GM12878 (cell line): ENCODE data around the gene DGKK. TPM values are rescaled to one million over a fixed set of nuclear protein-coding genes. Genes with fewer than 3 reads are reported as not detected.

Source experiments
- ATAC-seq: fragments of 200-7000 bp; cut with Tn5 transposase; 3 replicates; pipeline ENCODE4 v1.9.1; 2020; ENCODE audit warnings: mild to moderate bottlenecking, moderate library complexity
- BruUV-seq: library from RNA; stranded (reverse); fragments of 400-500 nt; replicated peaks from 2 replicates; lab custom pipeline; 2021; lab: Mats Ljungman, UMichigan
- CTCF ChIA-PET: fragments of 300-600 bp; sonication (Branson Sonifier 250); formaldehyde crosslinking; extraction: SDS; loops from one replicate; lab custom pipeline; 2021; ENCODE audit warnings: inconsistent platforms; lab: Yijun Ruan, JAX
- POLR2A ChIA-PET: fragments of 350-600 bp; formaldehyde crosslinking; extraction: SDS; loops from one replicate; lab custom pipeline; 2021; ENCODE audit warnings: inconsistent platforms; lab: Charles Lee
- RAD21 ChIA-PET: fragments of 300-600 bp; sonication (Branson Sonifier 250); formaldehyde crosslinking; loops from one replicate; lab custom pipeline; 2023; ENCODE audit warnings: antibody characterized with exemption; ENCODE audit not compliant: unreplicated experiment; lab: Charles Lee
- SMC1A ChIA-PET: fragments of 300-600 bp; sonication (Branson Sonifier 250); formaldehyde crosslinking; loops from one replicate; lab custom pipeline; 2023; ENCODE audit not compliant: unreplicated experiment, uncharacterized antibody; lab: Charles Lee
- DNase-seq: peaks from one replicate; pipeline ENCODE4 v3.0.0-alpha.2; 2011; ENCODE audit warnings: low read depth, low spot score
- FAIRE-seq: peaks from 3 replicates; lab custom pipeline; 2011; peaks lifted over from hg19 to GRCh38; lab: Jason Lieb, UNC
- H2AFZ ChIP-seq: 2 replicates; pipeline ENCODE4 v1.6.0; 2011; ENCODE audit warnings: low read depth, low read length, control low read depth; ENCODE audit not compliant: control insufficient read depth
- H3K27ac ChIP-seq: 2 replicates; pipeline ENCODE4 v1.5.1; 2011; ENCODE audit warnings: control low read depth; ENCODE audit not compliant: control insufficient read depth, insufficient read depth
- H3K27me3 ChIP-seq, 2 experiments: replicated peaks in 1 of 2; 2 replicates each; pipeline versions ENCODE4 v1.6.0 to v1.6.1; 2011; ENCODE audit warnings: low read length in 1 of 2; ENCODE audit not compliant: control insufficient read depth in 2 of 2, insufficient read depth in 2 of 2
- H3K36me3 ChIP-seq, 2 experiments: 2 replicates each; pipeline ENCODE4 v1.5.1; 2011; ENCODE audit warnings: low read length in 1 of 2; ENCODE audit not compliant: control insufficient read depth in 2 of 2, insufficient read depth in 2 of 2
- H3K4me1 ChIP-seq: 2 replicates; pipeline ENCODE4 v1.6.1; 2011; ENCODE audit warnings: mild to moderate bottlenecking, low read length, moderate library complexity, mixed read lengths; ENCODE audit not compliant: control insufficient read depth, insufficient read depth
- H3K4me2 ChIP-seq: 2 replicates; pipeline ENCODE4 v1.6.0; 2011; ENCODE audit warnings: control low read depth; ENCODE audit not compliant: control insufficient read depth, insufficient read depth
- H3K4me3 ChIP-seq: fragments of 200-600 bp; sonication (generic); 2 replicates; pipeline ENCODE4 v1.5.1; 2016
- H3K79me2 ChIP-seq: 2 replicates; pipeline ENCODE4 v1.6.0; 2011; ENCODE audit warnings: low read length; ENCODE audit not compliant: control insufficient read depth, insufficient read depth
- H3K9ac ChIP-seq: 2 replicates; pipeline ENCODE4 v1.8.0; 2011; ENCODE audit warnings: low read length, control low read depth, mixed read lengths; ENCODE audit not compliant: control insufficient read depth, insufficient read depth
- H3K9me3 ChIP-seq: replicated peaks from 3 replicates; pipeline ENCODE4 v1.5.1; 2011; ENCODE audit warnings: mild to moderate bottlenecking, low read length; ENCODE audit not compliant: control insufficient read depth, insufficient read depth
- H4K20me1 ChIP-seq: 2 replicates; pipeline ENCODE4 v1.6.0; 2011; ENCODE audit not compliant: control insufficient read depth, insufficient read depth
- ASH2L ChIP-seq: fragments of 300-600, 200-600 bp; sonication (generic); IDR thresholded peaks from 2 replicates; pipeline ENCODE4 v1.6.1; 2017; ENCODE audit warnings: low read depth, mild to moderate bottlenecking, borderline replicate concordance
- CHD2 ChIP-seq: IDR thresholded peaks from 2 replicates; pipeline ENCODE4 v1.6.1; 2011; ENCODE audit warnings: low read depth, low read length, improper control_type of control experiment, borderline replicate concordance
- IKZF1 ChIP-seq: fragments of 450-650 bp; conservative IDR thresholded peaks from 2 replicates; pipeline ENCODE4 v1.6.1; 2017; ENCODE audit warnings: antibody characterized with exemption, mild to moderate bottlenecking
- MYC ChIP-seq: IDR thresholded peaks from 2 replicates; pipeline ENCODE4 v1.6.1; 2011; ENCODE audit warnings: mild to moderate bottlenecking, low read length, moderate library complexity, inconsistent platforms; ENCODE audit not compliant: insufficient read depth, insufficient replicate concordance, insufficient read length, severe bottlenecking
- NFYA ChIP-seq: IDR thresholded peaks from 2 replicates; pipeline ENCODE4 v1.6.1; 2011; ENCODE audit warnings: low read depth, mild to moderate bottlenecking, low read length, improper control_type of control experiment, borderline replicate concordance
- NFYB ChIP-seq: IDR thresholded peaks from 2 replicates; pipeline ENCODE4 v1.6.1; 2011; ENCODE audit warnings: low read depth, mild to moderate bottlenecking, low read length, improper control_type of control experiment, moderate library complexity; ENCODE audit not compliant: insufficient read depth
- PAX5 ChIP-seq: IDR thresholded peaks from 2 replicates; pipeline ENCODE4 v1.6.1; 2011; ENCODE audit warnings: low read depth, low read length, borderline replicate concordance
- SIX5 ChIP-seq: IDR thresholded peaks from 2 replicates; pipeline ENCODE4 v1.6.1; 2011; ENCODE audit warnings: mild to moderate bottlenecking, low read depth, low read length, moderate library complexity; ENCODE audit not compliant: severe bottlenecking
- TCF12 ChIP-seq: IDR thresholded peaks from 2 replicates; pipeline ENCODE4 v1.6.1; 2011; ENCODE audit warnings: low read depth, mild to moderate bottlenecking, low read length
- TCF7 ChIP-seq: IDR thresholded peaks from 2 replicates; pipeline ENCODE4 v1.6.1; 2014; ENCODE audit warnings: antibody characterized with exemption, borderline replicate concordance
- ZNF274 ChIP-seq: IDR thresholded peaks from one replicate; pipeline ENCODE4 v1.8.0; 2011; ENCODE audit not compliant: insufficient read length, insufficient read depth
- WGBS: methylation state at CpG from one replicate; pipeline ENCODE4 v1.1.6; 2016; ENCODE audit warnings: low lambda C conversion rate; ENCODE audit not compliant: insufficient replicate concordance, insufficient coverage; ENCODE audit errors: missing lambda C conversion rate; 5-methylcytosine and 5-hydroxymethylcytosine counted together
- in situ Hi-C: fragments of 300-500 bp; cut with MboI; formaldehyde crosslinking; loops from 9 replicates; pipeline ENCODE4 v1.14.3; 2018; ENCODE audit warnings: mixed read lengths
- intact Hi-C: fragments of 100-400 bp; cut with micrococcal nuclease; formaldehyde crosslinking; loops from one replicate; pipeline ENCODE4 v1.14.2; 2022; ENCODE audit not compliant: unreplicated experiment
- polyA plus RNA-seq, 11 experiments: library from polyadenylated mRNA; depleted of rRNA in 4 of 11; unstranded in 6 of 11; stranded (reverse) in 5 of 11; fragments of >200 nt; fragmentation: Nextera tagmentation in 4 of 11; fragmentation: Illumina TruSeq in 1 of 11; extraction: Ambion mirVana in 4 of 11; extraction: Trizol in 1 of 11; gene quantifications; 1 replicate in 1 of 11; 2 replicates in 10 of 11; pipeline versions ENCODE4 v1.2.1 to v1.2.3, GENCODE V29; 2011 to 2016; ENCODE audit warnings: inconsistent platforms in 2 of 11, missing spikeins in 2 of 11, low read depth in 1 of 11
- total RNA-seq, 4 experiments: library from RNA; depleted of rRNA in 3 of 4; stranded (reverse); fragments of >200 nt in 3 of 4; fragmentation: Illumina TruSeq in 1 of 4; extraction: Trizol in 1 of 4; gene quantifications; 2 replicates each; pipeline versions ENCODE4 v1.2.1 to v1.2.3, GENCODE V29; 2013 to 2021
- TF ChIP-seq, protein P1 (sequence below): IDR thresholded peaks from 2 replicates; pipeline ENCODE4 v1.6.1; 2012; ENCODE audit warnings: low read depth, low read length, improper control_type of control experiment
- TF ChIP-seq, protein P2 (sequence below): IDR thresholded peaks from 2 replicates; pipeline ENCODE4 v1.6.1; 2011; ENCODE audit warnings: low read depth, low read length, improper control_type of control experiment, borderline replicate concordance
- TF ChIP-seq, protein P3 (sequence below): fragments of 450-650 bp; IDR thresholded peaks from 2 replicates; pipeline ENCODE4 v1.6.1; 2017; ENCODE audit warnings: low read depth, mild to moderate bottlenecking, moderate library complexity
- TF ChIP-seq, protein P4 (sequence below): fragments of 150-350 bp; IDR thresholded peaks from 2 replicates; pipeline ENCODE4 v1.6.1; 2016; ENCODE audit warnings: low read depth, low read length

Gene DGKK
- total and polyA plus RNA-seq, 10 of the 15 experiments (the other 5 are each of a cell fraction or from before 2014, with no cell fraction given) = under 0.01 to 0.03 TPM; not detected in 8

DNA sequence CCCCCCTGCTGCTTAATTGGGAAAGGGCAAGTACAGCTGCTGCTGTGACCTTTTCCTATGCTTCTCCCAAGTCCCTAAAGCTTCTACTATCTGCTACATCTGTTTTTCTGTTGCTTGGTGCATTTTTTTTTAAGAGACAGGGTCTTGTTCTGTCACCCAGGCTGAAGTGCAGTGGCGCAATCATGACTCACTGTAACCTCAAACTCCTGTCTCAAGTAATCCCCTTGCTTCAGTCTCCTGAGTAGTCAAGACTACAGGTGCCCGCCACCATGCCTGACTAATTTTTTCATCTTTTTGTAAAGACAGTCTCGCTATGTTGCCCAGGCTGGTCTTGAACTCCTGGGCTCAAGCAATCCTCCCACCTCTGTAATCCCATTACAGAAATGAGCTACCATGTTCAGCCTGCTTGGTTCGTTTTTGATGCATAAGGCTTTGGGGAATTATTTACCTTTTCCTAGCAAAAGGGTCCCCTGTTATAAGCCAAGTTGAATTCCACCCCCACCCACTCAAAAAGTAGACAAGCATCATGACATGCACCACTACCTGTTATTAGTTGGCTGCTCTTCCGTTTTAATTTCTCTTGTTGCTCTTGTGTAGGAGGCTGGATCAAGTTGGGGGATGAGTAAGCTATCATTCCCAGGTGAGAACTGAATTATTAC, 39.6 kb downstream of the DGKK start:
- no peak overlapping the region for H3K27ac ChIP-seq
- no peak overlapping the region for H3K4me2 ChIP-seq
- TF ChIP-seq NFYB = no peak
- TF ChIP-seq MYC = no peak
- TF ChIP-seq CHD2 = no peak
- TF ChIP-seq, protein P1, sequence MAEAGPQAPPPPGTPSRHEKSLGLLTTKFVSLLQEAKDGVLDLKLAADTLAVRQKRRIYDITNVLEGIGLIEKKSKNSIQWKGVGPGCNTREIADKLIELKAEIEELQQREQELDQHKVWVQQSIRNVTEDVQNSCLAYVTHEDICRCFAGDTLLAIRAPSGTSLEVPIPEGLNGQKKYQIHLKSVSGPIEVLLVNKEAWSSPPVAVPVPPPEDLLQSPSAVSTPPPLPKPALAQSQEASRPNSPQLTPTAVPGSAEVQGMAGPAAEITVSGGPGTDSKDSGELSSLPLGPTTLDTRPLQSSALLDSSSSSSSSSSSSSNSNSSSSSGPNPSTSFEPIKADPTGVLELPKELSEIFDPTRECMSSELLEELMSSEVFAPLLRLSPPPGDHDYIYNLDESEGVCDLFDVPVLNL = no peak
- TF ChIP-seq SIX5 = no peak
- no peak for TF ChIP-seq PAX5
- TF ChIP-seq NFYA = no peak
- TF ChIP-seq, protein P2, sequence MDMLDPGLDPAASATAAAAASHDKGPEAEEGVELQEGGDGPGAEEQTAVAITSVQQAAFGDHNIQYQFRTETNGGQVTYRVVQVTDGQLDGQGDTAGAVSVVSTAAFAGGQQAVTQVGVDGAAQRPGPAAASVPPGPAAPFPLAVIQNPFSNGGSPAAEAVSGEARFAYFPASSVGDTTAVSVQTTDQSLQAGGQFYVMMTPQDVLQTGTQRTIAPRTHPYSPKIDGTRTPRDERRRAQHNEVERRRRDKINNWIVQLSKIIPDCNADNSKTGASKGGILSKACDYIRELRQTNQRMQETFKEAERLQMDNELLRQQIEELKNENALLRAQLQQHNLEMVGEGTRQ = no peak
- TF ChIP-seq IKZF1 = no peak
- no peak for TF ChIP-seq ZNF274
- TF ChIP-seq, protein P3, sequence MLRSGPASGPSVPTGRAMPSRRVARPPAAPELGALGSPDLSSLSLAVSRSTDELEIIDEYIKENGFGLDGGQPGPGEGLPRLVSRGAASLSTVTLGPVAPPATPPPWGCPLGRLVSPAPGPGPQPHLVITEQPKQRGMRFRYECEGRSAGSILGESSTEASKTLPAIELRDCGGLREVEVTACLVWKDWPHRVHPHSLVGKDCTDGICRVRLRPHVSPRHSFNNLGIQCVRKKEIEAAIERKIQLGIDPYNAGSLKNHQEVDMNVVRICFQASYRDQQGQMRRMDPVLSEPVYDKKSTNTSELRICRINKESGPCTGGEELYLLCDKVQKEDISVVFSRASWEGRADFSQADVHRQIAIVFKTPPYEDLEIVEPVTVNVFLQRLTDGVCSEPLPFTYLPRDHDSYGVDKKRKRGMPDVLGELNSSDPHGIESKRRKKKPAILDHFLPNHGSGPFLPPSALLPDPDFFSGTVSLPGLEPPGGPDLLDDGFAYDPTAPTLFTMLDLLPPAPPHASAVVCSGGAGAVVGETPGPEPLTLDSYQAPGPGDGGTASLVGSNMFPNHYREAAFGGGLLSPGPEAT = no peak
- TF ChIP-seq, protein P4, sequence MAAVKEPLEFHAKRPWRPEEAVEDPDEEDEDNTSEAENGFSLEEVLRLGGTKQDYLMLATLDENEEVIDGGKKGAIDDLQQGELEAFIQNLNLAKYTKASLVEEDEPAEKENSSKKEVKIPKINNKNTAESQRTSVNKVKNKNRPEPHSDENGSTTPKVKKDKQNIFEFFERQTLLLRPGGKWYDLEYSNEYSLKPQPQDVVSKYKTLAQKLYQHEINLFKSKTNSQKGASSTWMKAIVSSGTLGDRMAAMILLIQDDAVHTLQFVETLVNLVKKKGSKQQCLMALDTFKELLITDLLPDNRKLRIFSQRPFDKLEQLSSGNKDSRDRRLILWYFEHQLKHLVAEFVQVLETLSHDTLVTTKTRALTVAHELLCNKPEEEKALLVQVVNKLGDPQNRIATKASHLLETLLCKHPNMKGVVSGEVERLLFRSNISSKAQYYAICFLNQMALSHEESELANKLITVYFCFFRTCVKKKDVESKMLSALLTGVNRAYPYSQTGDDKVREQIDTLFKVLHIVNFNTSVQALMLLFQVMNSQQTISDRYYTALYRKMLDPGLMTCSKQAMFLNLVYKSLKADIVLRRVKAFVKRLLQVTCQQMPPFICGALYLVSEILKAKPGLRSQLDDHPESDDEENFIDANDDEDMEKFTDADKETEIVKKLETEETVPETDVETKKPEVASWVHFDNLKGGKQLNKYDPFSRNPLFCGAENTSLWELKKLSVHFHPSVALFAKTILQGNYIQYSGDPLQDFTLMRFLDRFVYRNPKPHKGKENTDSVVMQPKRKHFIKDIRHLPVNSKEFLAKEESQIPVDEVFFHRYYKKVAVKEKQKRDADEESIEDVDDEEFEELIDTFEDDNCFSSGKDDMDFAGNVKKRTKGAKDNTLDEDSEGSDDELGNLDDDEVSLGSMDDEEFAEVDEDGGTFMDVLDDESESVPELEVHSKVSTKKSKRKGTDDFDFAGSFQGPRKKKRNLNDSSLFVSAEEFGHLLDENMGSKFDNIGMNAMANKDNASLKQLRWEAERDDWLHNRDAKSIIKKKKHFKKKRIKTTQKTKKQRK = no peak
- TF ChIP-seq TCF7 = no peak
- no peak for TF ChIP-seq TCF12
- no peak for TF ChIP-seq ASH2L
- TF ChIP-seq, all 136 proteins: peak for 0
- ChIA-PET RAD21 (no interaction called here), SMC1A (no interaction called here), POLR2A (no interaction called here), CTCF (interaction anchor here (0.6 kb wide), 1 partner anchor 1130 kb away, joined by 4 read pairs; no protein-coding TSS in a partner anchor)
- H3K9me3 ChIP-seq = no peaks in the 10 kb centered on the region
- FAIRE-seq (no peak), DNase-seq (no peak), ATAC-seq (no peak)
- in situ Hi-C loops (no loop called here), intact Hi-C loops (no loop called here)
- BruUV-seq = no TSS peak
- no peaks in the 10 kb centered on the region for H4K20me1 ChIP-seq
- WGBS = 6% methylated on average over 5 of the region's 5 CpGs
- no peak overlapping the region for H3K4me3 ChIP-seq
- 0 out of 4 replicates have a peak, but pooled peaks cover 0 to 1% of the 10 kb centered on the region in 2 experiments for H3K27me3 ChIP-seq
- H3K79me2 ChIP-seq = no peaks in the 10 kb centered on the region
- H3K4me1 ChIP-seq = no peaks in the 10 kb centered on the region
- no peaks in the 10 kb centered on the region for H3K36me3 ChIP-seq
- no peak overlapping the region for H3K9ac ChIP-seq
- H2AFZ ChIP-seq = no peak overlapping the region
